Thoracic aorta (tissue), 2 donors: ENCODE results near the gene KRT17. TPM values are rescaled to one million over a fixed set of nuclear protein-coding genes. Genes with fewer than 3 reads are reported as not detected.
A peak's percentile ranks its signal among the peaks of the same experiment; 100 is the strongest.

Experiments
- ATAC-seq: fragments of 150-250 bp; one replicate; pipeline ENCODE4 v1.8.0; 2017; ENCODE audit warnings: low read depth; ENCODE audit not compliant: insufficient number of reproducible peaks, low FRiP score
- DNase-seq: peaks from one replicate; pipeline ENCODE4 v3.0.0-alpha.2; 2020; ENCODE audit warnings: low spot score
- H3K27ac ChIP-seq, 2 donors: fragments of 200-600 bp; sonication (generic); 1 replicate in 1 of 2; 2 replicates in 1 of 2; pipeline ENCODE4 v1.5.1; 2016; ENCODE audit warnings: mild to moderate bottlenecking in 2 of 2, moderate library complexity in 2 of 2
- H3K27me3 ChIP-seq: fragments of 200-600 bp; sonication (generic); replicated peaks from 2 replicates; pipeline ENCODE4 v1.6.0; 2016; ENCODE audit warnings: mild to moderate bottlenecking; ENCODE audit not compliant: insufficient read depth
- H3K36me3 ChIP-seq: fragments of 200-600 bp; sonication (generic); one replicate; pipeline ENCODE4 v1.5.1; 2016
- H3K4me1 ChIP-seq, 2 donors: fragments of 200-600 bp; sonication (generic); 1 replicate in 1 of 2; 2 replicates in 1 of 2; pipeline versions ENCODE4 v1.5.1 to v1.6.0; 2016; ENCODE audit warnings: low read depth in 2 of 2, mild to moderate bottlenecking in 1 of 2; ENCODE audit not compliant: control insufficient read depth in 1 of 2
- H3K4me3 ChIP-seq: fragments of 200-600 bp; sonication (generic); 2 replicates; pipeline ENCODE4 v1.5.1; 2016; ENCODE audit warnings: mild to moderate bottlenecking
- H3K9me3 ChIP-seq: fragments of 200-600 bp; sonication (generic); 2 replicates; pipeline ENCODE4 v1.5.1; 2016
- CTCF ChIP-seq: fragments of 200-600 bp; sonication (generic); IDR thresholded peaks from one replicate; pipeline ENCODE4 v1.5.1; 2019; ENCODE audit warnings: antibody characterized with exemption
- total RNA-seq, 2 donors: library from RNA; depleted of rRNA; stranded (reverse); fragments of >200 nt; gene quantifications; one replicate each; pipeline versions ENCODE4 v1.1.0 to v1.2.3, GENCODE V29; 2016

Gene KRT17
- total RNA-seq, 2 donors from 2014 or later = 74.7 to 87.1 TPM

- ATAC-seq = no peak
- no peaks in the 10 kb centered on the region for H3K27me3 ChIP-seq
- DNase-seq = no peak
- no peak for TF ChIP-seq CTCF
- no peaks in the 10 kb centered on the region for H3K36me3 ChIP-seq
- no peak overlapping the region for H3K4me3 ChIP-seq
- H3K4me1 ChIP-seq = peaks cover 0 to 12% of the 10 kb centered on the region in 2 donors
- no peaks in the 10 kb centered on the region for H3K9me3 ChIP-seq
- H3K27ac ChIP-seq = no peak overlapping the region
These were observed 12.3 kb upstream of the KRT17 start for GRCh38 chr17:41636652-41637051.

GRCh38 chr17:41635121-41636097 lies 11.0 kb upstream of the KRT17 start:
- ATAC-seq (no peak), DNase-seq (no peak)
- Histone ChIP-seq H3K36me3 (no peaks in the 10 kb centered on the region), H3K27me3 (no peaks in the 10 kb centered on the region), H3K4me1 (peaks cover 0 to 12% of the 10 kb centered on the region in 2 donors), H3K9me3 (no peaks in the 10 kb centered on the region), H3K27ac (no peak overlapping the region), H3K4me3 (peak overlapping the region; percentile 22)
- no peak for TF ChIP-seq CTCF

- H3K27me3 ChIP-seq = no peaks in the 10 kb centered on the region
- H3K27ac ChIP-seq = no peak overlapping the region
- no peak for DNase-seq
- H3K9me3 ChIP-seq = no peaks in the 10 kb centered on the region
- no peak for TF ChIP-seq CTCF
- peaks cover 0 to 12% of the 10 kb centered on the region in 2 donors for H3K4me1 ChIP-seq
- no peak for ATAC-seq
- no peaks in the 10 kb centered on the region for H3K36me3 ChIP-seq
- no peak overlapping the region for H3K4me3 ChIP-seq
These were observed 10.3 kb upstream of the KRT17 start for GRCh38 chr17:41634639-41635038.

GRCh38 chr17:41633556-41634199 lies 9.3 kb upstream of the KRT17 start:
- H3K27me3 ChIP-seq = no peaks in the 10 kb centered on the region
- H3K36me3 ChIP-seq = no peaks in the 10 kb centered on the region
- DNase-seq (no peak), ATAC-seq (no peak)
- H3K4me3 ChIP-seq = no peak overlapping the region
- H3K4me1 ChIP-seq = peaks cover 0 to 12% of the 10 kb centered on the region in 2 donors
- TF ChIP-seq CTCF = no peak
- H3K27ac ChIP-seq = no peak overlapping the region
- H3K9me3 ChIP-seq = no peaks in the 10 kb centered on the region

GRCh38 chr17:41632482-41633105 lies 8.2 kb upstream of the KRT17 start:
- Histone ChIP-seq H3K27me3 (no peaks in the 10 kb centered on the region), H3K27ac (no peak overlapping the region), H3K4me3 (no peak overlapping the region), H3K9me3 (no peaks in the 10 kb centered on the region), H3K4me1 (peaks cover 0 to 12% of the 10 kb centered on the region in 2 donors), H3K36me3 (no peaks in the 10 kb centered on the region)
- TF ChIP-seq CTCF = no peak
- no peak for DNase-seq
- no peak for ATAC-seq
